22Rv1 (cell line): Measurements from ENCODE around the gene GINS3.
A peak's percentile ranks its signal among the peaks of the same experiment; 100 is the strongest.

Source experiments
- H3K27ac ChIP-seq: fragments of 450-650 bp; 2 replicates; pipeline ENCODE4 v1.5.1; 2017
- CTCF ChIP-seq: fragments of 450-650 bp; IDR thresholded peaks from 2 replicates; pipeline ENCODE4 v1.5.1; 2017; ENCODE audit warnings: mild to moderate bottlenecking
- ZFX ChIP-seq: fragments of 450-650 bp; IDR thresholded peaks from 2 replicates; pipeline ENCODE4 v1.6.1; 2017; ENCODE audit warnings: antibody characterized with exemption, borderline replicate concordance

Gene GINS3

GRCh38 chr16:58392215-58393137 is at the start of gene GINS3:
Gene GINS3, plus strand, starts transcription at chr16:58392471. Its CDS starts 131 bp downstream, at chr16:58392602.
- H3K27ac ChIP-seq, result peak within 1 kb of the TSS; percentile 86
- no peak for TF ChIP-seq CTCF

- H3K27ac ChIP-seq, result no peak overlapping the region
- TF ChIP-seq ZFX (no peak), CTCF (no peak)
Observed at GRCh38 chr16:58343562-58343961, 48.7 kb upstream of the GINS3 start.

GRCh38 chr16:58345574-58346354 is 46.5 kb upstream of the GINS3 start:
- no peak overlapping the region for H3K27ac ChIP-seq
- TF ChIP-seq CTCF, result peak; percentile 62
- no peak for TF ChIP-seq ZFX

- no peak overlapping the region for H3K27ac ChIP-seq
- TF ChIP-seq CTCF (no peak), ZFX (no peak)
Observed at GRCh38 chr16:58346831-58347371, 45.4 kb upstream of the GINS3 start.

GRCh38 chr16:58348986-58349385 is 43.3 kb upstream of the GINS3 start:
- TF ChIP-seq CTCF (no peak), ZFX (no peak)
- H3K27ac ChIP-seq, result no peak overlapping the region

- TF ChIP-seq ZFX, result no peak
- TF ChIP-seq CTCF, result no peak
- H3K27ac ChIP-seq, result no peak overlapping the region
Observed at GRCh38 chr16:58352690-58353089, 39.6 kb upstream of the GINS3 start.
